Stimulated activated CD8-positive, alpha-beta memory T cell treated with anti-CD3 and anti-CD28 coated beads, Interleukin-12 subunit alpha, Interleukin-12 subunit beta, amount 100 ng/mL, for 4 hours (primary cell): ENCODE results near the gene PIGQ.

ENCODE experiments used
- DNase-seq: peaks from one replicate; pipeline ENCODE4 v3.0.0-alpha.2; 2020; ENCODE audit warnings: low read depth

Gene PIGQ

DNA sequence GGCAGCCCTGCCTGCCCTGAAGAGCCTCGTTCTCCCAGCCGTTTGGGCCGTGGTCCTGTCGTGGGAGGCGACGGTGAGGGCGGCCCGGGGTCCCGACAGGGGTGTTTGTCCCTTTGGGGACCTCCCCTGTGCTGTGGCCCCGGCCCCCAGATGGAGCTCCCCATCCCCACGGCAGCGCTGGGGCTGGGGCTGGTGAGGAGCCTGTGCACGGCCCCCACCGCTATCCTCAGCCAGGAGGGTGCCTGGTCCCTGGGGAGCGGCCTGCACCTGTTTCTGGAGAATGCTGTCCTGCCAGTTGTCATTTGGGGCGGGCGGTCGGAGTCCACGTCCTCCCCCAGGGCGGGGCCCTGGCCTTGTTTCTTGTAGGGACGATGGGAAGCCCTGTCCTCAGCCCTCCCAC, 35.6 kb upstream of the PIGQ start:
- no peak for DNase-seq

DNA sequence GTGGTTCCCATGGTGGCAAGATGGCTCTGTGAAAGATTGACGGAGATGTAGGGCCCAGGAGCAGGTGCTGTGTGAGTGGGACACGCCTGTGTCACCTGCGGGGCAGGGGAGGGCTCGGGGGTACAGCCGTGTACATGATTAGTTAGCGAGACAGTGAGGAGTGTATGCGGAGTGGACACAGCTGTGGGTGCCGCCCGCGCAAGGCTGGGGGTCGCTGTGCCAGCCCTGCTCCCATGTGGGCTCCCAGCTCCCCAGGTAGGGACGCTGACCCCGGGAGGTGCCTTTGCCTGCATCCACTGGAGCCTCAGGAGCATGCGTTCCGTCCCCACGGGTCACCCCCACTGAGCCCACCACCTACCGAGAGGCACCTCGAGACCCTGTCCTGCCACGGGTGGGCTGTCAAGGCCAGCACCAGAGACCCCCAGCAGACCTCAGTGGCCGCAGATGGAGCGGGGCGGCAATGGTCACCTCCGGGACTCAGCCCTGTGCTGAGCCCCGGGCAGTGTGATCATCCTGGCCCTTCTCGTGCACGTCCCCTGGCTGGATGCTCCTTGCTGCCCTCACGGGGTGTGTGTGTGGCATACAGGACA, 34.8 kb upstream of the PIGQ start:
- DNase-seq = no peak

DNA sequence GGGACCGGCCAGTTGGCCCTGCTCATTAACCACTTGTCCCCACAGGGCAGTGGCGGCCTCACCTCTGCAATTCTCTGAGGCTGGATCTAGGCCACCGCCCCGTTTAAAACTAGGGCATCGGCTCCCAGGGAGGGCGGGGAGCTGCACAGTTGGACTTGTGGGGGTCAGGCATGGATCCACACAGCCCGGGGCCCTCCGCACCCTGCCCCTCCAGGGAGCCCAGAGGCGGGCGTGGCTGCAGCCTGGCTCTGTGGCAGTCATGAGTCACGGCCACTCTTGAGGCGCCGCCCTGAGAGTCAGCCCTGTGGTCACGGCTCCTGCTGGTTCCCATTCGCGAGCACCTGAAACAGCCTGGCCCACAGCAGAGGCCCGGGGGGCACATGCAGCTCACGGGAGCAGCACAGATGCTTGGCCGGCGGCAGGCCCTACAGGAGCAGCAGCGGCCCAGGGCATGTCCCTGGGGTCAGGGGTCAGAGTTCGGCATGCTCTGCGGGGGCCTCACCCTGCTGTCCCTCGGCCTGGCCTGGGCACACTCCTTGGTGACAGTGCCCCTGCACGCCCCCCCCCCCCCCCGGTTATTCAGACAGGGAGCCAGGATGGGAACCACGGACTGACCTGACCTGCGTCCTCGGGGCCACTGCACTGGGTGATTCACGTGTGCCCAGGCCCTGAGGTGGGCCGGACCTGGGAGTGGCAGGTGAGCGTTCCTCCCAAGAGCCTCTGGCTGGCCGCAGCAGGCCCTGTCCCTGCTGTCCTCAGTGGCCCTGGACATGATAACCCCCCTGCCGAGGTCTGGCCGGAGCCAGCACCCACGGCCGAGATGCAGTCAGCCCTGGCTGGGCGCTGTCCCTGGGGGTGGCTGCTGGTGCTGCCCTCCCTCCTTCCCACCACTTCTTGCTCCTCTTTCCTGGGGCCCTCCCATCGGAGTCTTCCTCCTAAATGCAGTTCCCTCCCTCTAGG, 34.0 kb upstream of the PIGQ start:
- DNase-seq = no peak

GRCh38 chr16:536746-537145, 33.0 kb upstream of the PIGQ start:
- DNase-seq = no peak

GRCh38 chr16:537415-538335, 32.1 kb upstream of the PIGQ start:
- DNase-seq = no peak

DNA sequence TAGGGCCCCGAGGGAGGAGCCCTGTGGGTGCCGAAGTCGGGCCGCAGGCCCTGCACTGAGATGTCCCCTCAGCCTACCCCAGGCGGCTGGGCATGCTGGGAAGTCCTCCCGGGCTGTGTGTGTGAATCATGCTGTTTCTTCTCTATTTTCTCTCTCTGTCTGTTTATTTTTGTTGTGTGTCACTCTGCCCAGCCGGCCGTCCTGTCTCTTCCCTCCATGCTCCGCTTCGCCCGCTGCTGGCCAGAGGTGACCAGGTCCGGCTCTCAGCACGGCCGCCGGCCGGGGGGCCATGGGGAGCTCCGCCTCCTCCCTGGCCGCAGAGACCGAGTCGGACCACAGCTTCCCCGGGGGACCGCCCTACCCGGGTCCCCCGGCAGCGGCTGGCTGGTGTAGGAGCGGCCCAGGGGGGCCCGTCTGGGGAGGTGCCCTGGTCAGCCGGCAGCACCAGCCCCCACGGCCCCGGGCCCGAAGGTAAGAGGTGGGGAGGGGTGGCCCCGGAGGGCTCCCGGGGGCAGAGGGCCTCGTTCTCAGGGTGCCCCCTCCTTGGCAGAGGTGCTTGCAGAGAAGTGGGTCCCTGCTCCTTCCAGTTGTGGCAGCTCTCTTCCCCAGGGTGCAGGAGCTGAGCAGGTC, 29.8 kb upstream of the PIGQ start:
- DNase-seq = no peak

DNA sequence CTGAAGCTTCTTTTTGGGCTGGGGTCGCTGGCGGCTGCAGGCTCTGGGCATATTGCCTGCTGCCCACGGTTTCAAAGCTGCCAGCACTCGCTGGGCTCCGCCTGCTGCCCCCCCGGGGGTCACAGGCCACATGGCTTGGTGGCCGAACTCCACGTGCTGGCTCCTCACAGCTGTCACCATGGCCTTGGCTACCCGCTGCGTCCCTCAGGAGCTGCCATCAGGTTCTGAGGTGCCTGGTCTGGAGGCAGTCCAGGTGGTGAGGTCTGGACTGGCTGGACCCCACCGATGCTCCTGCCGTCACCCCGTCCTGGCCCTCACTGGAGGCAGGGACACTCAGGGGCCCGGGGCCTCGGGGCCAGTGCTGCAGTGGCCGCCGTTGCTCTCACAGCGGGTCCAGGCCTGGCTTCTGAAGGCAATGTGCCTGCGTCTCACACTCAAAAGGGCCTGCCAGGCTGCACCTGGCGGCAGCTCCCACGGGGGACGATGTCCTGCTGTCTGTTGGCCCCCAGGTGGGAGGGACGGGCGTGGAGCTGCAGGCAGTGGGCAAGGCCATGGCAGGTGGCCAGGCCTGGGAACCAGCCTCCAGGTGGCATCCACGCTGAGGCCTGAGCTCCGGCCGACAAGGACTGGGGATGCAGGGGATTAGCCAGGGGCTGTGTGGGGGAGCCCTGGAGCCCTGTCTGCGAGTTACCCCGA, 29.0 kb upstream of the PIGQ start:
- no peak for DNase-seq

DNA sequence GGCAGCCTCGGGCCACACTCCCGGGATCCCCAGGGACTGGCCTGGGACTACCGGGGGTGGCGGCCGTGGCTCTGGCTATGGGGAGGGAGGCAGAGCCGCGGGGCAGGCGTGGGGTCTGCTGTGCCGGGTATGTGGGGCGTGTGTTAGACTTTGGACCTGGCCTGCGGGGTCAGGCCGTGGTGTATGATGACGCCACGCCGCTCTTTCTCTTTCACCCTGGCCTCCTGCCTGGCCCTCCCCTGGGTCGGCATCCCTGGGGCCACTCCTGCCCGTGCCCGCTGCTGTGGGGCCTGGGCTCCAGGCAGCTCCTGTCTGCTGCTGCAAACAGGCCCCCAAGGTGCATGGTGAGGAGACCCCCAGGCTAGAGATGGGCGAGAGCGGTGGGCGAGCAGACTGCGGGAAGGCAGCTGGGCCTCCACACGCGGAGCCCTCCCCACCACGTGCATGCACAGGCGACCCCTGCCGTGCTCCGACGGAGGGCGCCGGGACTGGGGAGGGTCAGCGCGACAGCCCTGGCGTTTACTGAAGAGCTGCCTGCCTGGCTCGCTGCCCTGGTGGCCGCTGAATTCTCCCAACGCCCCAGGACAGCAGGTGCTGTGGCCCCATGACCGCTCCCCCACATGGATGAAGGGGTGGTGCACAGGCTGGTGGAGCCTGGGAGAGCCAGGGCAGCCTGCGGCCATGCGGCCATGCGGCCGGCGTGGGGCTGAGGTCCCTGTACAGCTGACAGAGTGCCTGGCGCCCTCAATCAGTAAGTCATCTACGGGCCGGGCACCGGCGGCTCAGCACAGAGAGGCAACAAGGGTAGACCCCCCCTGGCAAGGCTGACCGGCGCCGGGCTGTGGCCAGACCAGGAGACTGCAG, 26.2 kb upstream of the PIGQ start:
- no peak for DNase-seq

GRCh38 chr16:544517-544916, 25.3 kb upstream of the PIGQ start:
- no peak for DNase-seq

GRCh38 chr16:546909-547770, 22.6 kb upstream of the PIGQ start:
- no peak for DNase-seq

GRCh38 chr16:548586-548985, 21.2 kb upstream of the PIGQ start:
- no peak for DNase-seq

- no peak for DNase-seq
These were observed 20.1 kb upstream of the PIGQ start for GRCh38 chr16:549544-550263.

DNA sequence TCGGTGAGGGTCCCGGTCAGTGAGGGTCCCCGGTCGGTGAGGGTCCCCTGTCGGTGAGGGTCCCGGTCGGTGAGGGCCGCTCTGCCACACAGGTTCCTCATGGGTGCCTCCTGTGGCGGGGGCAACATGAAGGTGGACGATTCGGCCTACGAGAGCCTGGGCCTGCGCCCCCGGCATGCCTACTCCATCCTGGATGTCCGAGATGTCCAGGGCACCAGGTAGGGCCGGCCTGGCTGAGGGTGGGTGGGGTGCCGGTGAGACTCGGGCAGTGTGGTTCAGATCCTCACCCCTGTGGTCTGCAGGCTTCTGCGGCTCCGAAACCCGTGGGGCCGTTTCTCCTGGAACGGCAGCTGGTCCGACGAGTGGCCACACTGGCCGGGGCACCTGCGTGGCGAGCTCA, 18.6 kb upstream of the PIGQ start:
- no peak for DNase-seq

DNA sequence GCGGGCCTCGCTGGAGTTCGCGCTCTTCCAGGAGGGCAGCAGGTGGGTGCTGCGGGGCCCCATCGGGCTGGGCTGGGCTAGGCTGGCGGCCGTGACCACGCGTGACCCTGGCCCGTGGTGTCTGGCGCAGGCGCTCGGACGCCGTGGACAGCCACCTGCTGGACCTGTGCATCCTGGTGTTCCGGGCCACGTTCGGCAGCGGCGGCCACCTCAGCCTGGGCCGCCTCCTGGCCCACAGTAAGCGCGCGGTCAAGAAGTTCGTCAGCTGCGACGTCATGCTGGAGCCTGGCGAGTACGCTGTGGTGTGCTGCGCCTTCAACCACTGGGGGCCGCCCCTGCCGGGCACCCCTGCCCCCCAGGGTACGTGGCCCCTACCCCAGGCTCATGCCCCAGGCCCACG, 17.6 kb upstream of the PIGQ start:
- no peak for DNase-seq

- no peak for DNase-seq
These were observed 16.0 kb upstream of the PIGQ start for GRCh38 chr16:553601-554296.

DNA sequence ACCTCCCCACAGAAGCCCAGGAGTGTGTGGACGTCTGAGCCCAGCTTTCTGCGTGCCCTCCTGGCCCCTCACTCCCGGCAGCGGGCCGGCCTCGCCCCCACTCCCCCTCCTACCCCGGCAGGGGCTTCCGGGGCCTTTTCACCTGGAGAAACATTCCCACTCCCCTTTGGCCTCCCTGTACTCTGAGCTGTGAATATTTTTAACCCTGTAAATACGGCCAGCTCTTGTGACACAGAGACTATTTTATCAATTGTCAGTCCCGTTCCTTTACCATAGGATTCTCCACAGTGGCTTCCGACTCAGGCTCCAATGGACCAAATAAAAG, 15.5 kb upstream of the PIGQ start:
- DNase-seq = no peak

DNA sequence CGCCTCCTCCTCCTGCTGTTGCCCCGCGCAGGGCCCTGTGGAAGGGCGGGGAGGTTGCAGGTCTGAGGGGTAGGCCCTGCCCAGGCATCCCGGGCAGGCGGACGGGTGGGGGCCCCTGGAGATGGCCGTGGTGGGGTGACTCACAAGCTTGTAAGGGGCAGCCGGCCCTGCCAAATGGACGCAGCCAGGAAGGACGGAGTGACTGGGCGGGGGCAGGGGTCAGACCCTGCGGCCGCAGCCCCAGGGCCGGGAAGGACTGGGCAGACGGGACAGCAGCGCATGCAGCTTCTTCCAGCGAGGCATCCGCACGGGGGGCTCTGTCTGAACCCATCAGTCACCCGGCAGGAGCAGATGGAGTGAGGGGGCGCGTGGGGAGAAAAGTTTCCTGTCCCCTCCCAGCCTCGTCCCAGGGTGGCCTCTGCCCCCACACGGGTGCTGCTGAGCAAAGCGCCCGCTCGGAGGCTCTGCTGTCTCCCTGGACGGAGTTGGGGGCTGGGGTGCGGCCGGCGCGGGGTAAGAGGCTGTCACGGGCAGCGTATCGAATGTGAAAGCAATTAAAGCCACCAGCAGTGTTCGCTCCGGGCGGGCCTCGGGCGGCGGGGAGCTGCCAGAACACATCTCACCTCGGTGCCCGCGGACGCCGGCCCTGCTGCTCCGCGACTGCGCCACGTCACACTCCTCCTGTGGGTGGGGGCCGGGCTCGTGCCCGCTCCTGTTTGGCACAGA, 15.0 kb upstream of the PIGQ start:
- DNase-seq = no peak
